Activated CD4-positive, alpha-beta T cell treated with anti-CD3 and anti-CD28 coated beads for 4 hours (primary cell): ENCODE results near the gene AJAP1.

Experiments used
- DNase-seq, 2 donors: peaks; one replicate each; pipeline ENCODE4 v3.0.0-alpha.2; 2020

The AJAP1 gene

GRCh38 chr1:4743978-4744750 is 89.8 kb downstream of the AJAP1 start:
- DNase-seq = no peak

GRCh38 chr1:4745560-4745959 is 91.2 kb downstream of the AJAP1 start:
- no peak for DNase-seq

DNA sequence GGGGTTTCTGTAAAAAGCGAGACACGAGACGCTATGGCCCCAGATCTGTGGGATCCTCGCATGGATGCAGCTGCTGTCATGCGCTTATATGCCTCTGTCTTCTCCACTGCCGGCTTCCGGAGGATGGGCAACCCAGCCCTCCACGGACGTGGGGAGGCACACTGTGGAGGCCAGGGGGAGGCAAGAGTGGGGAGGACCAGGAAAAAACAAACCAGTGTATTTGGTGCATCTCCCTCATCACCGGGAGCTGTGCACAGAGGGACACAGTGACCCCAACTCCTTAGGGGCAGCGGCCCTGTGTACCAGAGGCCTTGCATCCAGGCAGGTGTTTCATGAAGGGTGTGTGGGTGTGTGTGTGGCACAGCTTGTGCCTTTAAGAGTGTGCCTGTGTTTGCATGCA is 95.0 kb downstream of the AJAP1 start:
- no peak for DNase-seq

- DNase-seq = no peak
These were observed 95.8 kb downstream of the AJAP1 start for GRCh38 chr1:4750177-4750576.

- DNase-seq = no peak
These were observed 97.7 kb downstream of the AJAP1 start for GRCh38 chr1:4752059-4752458.

- no peak for DNase-seq
These were observed 100.4 kb downstream of the AJAP1 start for GRCh38 chr1:4754816-4755215.

DNA sequence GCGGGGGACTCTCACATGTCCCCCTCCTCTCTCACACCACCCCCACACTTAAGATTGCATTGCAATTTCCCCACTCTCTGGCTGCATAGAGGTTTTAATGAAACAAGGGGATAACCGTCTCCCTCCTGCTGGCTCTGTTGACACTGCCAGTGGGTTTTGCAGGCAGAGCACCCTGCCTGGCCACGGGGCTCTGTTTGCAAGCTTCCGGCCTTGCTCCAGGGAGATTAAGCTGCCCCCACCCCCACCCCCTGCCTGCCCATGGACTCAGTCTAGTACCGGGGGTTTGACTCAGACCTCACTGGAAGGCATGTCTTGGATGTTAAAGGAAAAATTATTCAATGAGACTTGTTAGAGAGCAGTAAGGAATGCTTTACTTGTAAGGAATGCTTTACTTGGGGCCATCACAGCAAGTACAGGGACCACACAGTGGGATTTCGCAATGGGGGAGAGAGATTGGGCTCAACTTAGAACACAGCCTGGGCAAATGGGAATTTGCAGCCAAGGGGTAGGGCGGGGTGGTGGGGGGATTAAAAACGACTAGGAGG is 101.0 kb downstream of the AJAP1 start:
- DNase-seq = no peak

- DNase-seq = no peak
These were observed 101.6 kb downstream of the AJAP1 start for GRCh38 chr1:4755864-4756504.

- no peak for DNase-seq
These were observed 102.6 kb downstream of the AJAP1 start for GRCh38 chr1:4756851-4757580.

DNA sequence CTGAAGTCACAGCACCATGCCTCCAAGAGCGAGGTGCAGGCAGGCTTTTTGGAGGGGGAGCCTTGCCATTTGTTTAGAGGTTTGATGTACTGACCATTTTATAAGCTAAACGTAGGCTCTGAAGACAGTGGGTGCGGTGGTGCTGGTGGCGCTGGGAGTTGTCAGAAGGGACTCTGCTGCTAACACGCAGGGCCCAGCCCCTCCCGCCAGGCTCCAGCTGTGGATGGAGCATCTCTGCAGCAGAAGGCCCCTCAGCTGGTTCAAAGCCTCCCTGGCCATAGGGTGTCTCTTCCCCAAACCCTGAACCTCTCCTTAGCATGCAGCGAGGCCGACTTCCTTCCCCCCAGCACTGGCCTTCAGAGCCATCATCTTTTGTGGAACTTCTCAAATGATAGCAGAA is 105.3 kb downstream of the AJAP1 start:
- DNase-seq = no peak

GRCh38 chr1:4760088-4760487 is 105.7 kb downstream of the AJAP1 start:
- DNase-seq = no peak

GRCh38 chr1:4761324-4761723 is 106.9 kb downstream of the AJAP1 start:
- DNase-seq = no peak

GRCh38 chr1:4762146-4762545 is 107.7 kb downstream of the AJAP1 start:
- DNase-seq = no peak

DNA sequence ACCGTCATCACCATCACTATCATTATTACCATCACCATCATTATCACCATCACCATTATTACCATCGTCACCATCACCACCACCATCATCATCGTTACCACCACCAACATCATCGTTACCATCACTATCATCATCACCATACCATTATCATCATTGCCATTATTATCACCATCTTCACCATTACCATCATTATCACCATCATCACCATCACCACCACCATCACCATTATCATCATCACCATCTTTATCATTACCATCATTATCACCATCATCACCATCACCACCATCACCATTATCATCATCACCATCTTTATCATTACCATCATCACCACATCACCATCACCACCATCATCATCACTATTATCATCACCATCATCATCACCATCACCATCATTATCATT is 112.9 kb downstream of the AJAP1 start:
- DNase-seq = no peak

GRCh38 chr1:4768553-4768952 is 114.1 kb downstream of the AJAP1 start:
- no peak for DNase-seq

DNA sequence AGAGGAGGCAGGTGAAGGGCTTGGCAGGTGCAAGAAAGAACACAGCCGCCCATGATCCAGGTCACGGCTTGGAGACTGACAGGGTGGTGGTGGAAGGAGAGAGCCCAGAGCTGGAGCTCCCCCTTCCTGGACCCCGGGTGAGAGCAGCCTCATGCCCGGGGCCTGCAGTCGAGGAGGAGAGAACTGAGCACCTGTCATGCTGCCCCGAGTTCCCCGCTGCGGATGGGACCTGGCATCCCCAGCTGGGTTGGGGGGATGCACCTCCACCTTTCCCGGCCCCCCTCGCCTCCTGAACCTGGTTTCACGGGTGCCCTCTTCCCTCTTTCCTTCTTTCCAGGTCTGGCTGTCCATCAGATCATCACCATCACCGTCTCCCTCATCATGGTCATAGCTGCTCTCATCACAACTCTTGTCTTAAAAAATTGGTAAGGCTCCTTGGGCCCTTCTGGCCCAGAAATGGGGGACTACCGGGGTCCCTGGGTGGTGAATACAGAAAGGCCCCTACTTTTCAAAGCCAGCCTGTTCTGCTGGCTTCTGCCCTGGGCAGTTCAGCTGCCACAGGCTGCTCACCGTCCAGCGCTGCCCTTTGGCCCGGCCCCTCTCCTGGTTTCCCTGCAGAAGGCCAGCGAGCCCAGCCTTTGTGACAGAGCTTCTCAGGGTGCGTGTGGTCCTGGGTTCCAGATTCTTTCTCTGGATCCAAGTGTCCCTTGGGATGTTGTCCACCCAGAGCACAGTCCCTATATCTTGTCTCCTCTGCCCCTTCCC is 115.3 kb downstream of the AJAP1 start:
- no peak for DNase-seq

DNA sequence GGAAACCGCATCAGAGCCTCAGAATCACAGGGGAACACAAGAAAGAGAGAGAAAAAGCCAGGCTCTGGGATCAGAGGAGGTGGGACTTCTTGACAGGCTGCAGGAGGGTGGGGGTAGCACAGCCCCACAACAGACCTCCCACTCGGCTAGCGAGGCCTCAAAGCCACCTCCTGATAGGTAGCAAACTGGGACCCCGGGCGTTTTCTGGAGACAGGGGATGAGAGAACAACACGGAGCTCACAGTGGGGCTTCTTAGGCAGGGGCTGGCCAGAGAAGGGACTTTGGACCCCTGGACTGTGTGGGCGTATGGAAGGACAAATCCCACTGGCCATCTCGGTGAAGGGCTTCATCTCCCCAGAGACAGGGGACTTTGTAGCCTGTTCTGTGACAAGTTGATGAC is 116.3 kb downstream of the AJAP1 start:
- no peak for DNase-seq

DNA sequence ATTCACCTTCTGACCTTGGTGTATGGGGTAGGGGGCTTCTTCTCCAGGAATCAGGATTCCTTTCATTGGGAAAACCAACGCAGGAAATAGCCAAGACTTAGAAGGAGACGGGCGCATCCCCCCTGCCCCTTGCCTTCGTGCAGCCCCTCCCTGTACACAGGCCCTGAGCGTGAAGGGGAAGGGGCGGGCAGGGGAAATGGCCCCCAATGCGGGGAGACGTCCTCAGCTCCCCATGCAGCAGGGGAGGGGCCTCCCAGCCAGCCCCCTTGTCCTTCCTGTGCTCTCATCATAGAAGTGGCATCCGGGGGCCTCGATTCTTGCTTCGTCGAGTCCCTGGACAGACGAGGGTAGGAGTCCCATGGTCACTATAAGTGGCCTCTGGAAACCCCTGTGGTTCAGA is 116.9 kb downstream of the AJAP1 start:
- no peak for DNase-seq

- no peak for DNase-seq
These were observed 117.3 kb downstream of the AJAP1 start for GRCh38 chr1:4771721-4772120.

- no peak for DNase-seq
These were observed 118.0 kb downstream of the AJAP1 start for GRCh38 chr1:4772294-4773010.

DNA sequence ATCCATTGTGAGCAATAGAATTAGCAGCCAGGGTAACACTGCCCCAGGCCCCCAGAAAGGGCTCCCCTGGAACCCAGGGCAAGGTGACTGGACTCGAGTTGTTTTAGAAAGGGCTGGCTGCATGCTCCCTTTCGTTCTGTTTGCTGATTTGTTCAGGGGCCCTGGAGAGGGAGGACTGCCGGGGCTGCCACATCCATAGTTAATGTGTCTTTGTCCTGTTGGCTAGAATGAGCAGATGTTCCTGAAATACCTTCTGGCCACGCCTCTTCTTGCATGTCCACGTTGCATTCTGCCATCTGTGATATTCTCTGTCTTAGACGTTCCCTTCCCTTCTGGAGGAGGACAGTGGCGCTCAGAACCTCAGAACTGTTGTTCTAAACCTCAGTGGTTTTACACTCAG is 118.8 kb downstream of the AJAP1 start:
- DNase-seq = no peak

DNA sequence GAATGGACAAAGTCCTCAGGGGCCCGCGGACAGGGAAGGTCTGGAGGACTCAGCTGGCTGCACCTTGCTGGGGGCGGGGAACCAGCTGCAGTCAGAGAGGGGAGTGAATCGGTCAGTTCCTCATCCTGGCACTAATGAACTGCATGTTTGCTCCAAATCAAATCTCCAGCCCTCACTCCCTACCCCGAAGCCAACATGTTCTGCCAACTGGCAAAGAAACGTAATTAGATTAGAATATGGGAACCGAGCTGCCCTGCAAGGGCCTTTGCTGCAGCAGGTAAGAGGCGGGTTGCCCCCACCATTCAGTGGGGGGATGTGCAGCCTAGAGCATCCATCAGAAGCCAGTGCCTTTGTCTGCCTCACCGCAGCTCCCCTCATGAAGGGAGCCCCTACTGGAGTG is 121.1 kb downstream of the AJAP1 start:
- DNase-seq = no peak
